ENCODE measurements around the gene LOXHD1. TPM values are rescaled to one million over a fixed set of nuclear protein-coding genes. Genes with fewer than 3 reads are reported as not detected.

LOXHD1 gene
- total RNA-seq, 1 experiment from 2014 or later = 0.35 TPM

- TF ChIP-seq ATF2 (CRISPR knock-in tag; IDR thresholded peaks at IDR 0.05; ENCODE audit: borderline replicate concordance, low read depth) = no peak
- TF ChIP-seq USF2 (CRISPR knock-in tag; IDR thresholded peaks at IDR 0.05) = no peak
- no peak for TF ChIP-seq ZNF121 (CRISPR knock-in tag; IDR thresholded peaks at IDR 0.05)
- TF ChIP-seq CREM (CRISPR knock-in tag; IDR thresholded peaks at IDR 0.05) = no peak
- TF ChIP-seq E2F5 (CRISPR knock-in tag; IDR thresholded peaks at IDR 0.05) = no peak
- no peak for TF ChIP-seq SOX15 (CRISPR knock-in tag; IDR thresholded peaks at IDR 0.05)
- no peak for TF ChIP-seq AR (CRISPR knock-in tag; IDR thresholded peaks at IDR 0.05)
- no peak for TF ChIP-seq USF1 (CRISPR knock-in tag; IDR thresholded peaks at IDR 0.05)
Measured at GRCh38 chr18:46577546-46577945, 79.5 kb downstream of the LOXHD1 start (continued).

- ChIA-PET CTCF (no interaction called here), POLR2A (no interaction called here)
- Mint-ChIP-seq H3K9me3 (peaks cover 17% of the 10 kb centered on the region), H3K36me3 (peaks cover 5% of the 10 kb centered on the region; the same call in 1 of the 2 replicates), H3K27ac (no peak overlapping the region), H3K27me3 (ENCODE audit: low read depth) (peaks cover 6% of the 10 kb centered on the region; the same call in 1 of the 2 replicates), H3K4me1 (peaks cover 4% of the 10 kb centered on the region), H3K4me3 (no peak overlapping the region)
- TF ChIP-seq ZNF416 (CRISPR knock-in tag; IDR thresholded peaks at IDR 0.05) (no peak), TEAD4 (CRISPR knock-in tag; IDR thresholded peaks at IDR 0.05) (no peak), SMAD4 (CRISPR knock-in tag; IDR thresholded peaks at IDR 0.05) (no peak)
- no peak for DNase-seq (ENCODE audit: low spot score)
- no peak for ATAC-seq
Measured at GRCh38 chr18:46575851-46576250, 81.2 kb downstream of the LOXHD1 start.

GRCh38 chr18:46574743-46575115 is 82.3 kb downstream of the LOXHD1 start:
- ATAC-seq (no peak), DNase-seq (ENCODE audit: low spot score) (no peak)
- Mint-ChIP-seq H3K4me3 (no peak overlapping the region), H3K4me1 (peaks cover 4% of the 10 kb centered on the region), H3K36me3 (no peaks in the 10 kb centered on the region), H3K9me3 (peaks cover 6% of the 10 kb centered on the region; the same call in 1 of the 2 replicates), H3K27ac (no peak overlapping the region), H3K27me3 (ENCODE audit: low read depth) (peaks cover 2% of the 10 kb centered on the region; the same call in 1 of the 2 replicates)
- ChIA-PET POLR2A (no interaction called here), CTCF (interaction anchor here (0.8 kb wide), 1 partner anchor 19 kb away, joined by 4 read pairs; no protein-coding TSS in a partner anchor)
- TF ChIP-seq E2F1 (CRISPR knock-in tag; IDR thresholded peaks at IDR 0.05) (no peak), IRF2 (CRISPR knock-in tag; IDR thresholded peaks at IDR 0.05; ENCODE audit: borderline replicate concordance, low read depth) (no peak), ZBTB21 (CRISPR knock-in tag; IDR thresholded peaks at IDR 0.05; ENCODE audit: borderline replicate concordance) (no peak), RELA (CRISPR knock-in tag; IDR thresholded peaks at IDR 0.05; ENCODE audit: borderline replicate concordance) (no peak), TP53 (CRISPR knock-in tag; IDR thresholded peaks at IDR 0.05) (no peak), PRDM15 (CRISPR knock-in tag; IDR thresholded peaks at IDR 0.05) (no peak), AFF4 (CRISPR knock-in tag; IDR thresholded peaks at IDR 0.05; ENCODE audit: borderline replicate concordance) (no peak), ZNF416 (CRISPR knock-in tag; IDR thresholded peaks at IDR 0.05) (no peak)
